Measurements from ENCODE around the gene FOXO3. TPM values are rescaled to one million over a fixed set of nuclear protein-coding genes. Genes with fewer than 3 reads are reported as not detected.

FOXO3 gene
- total RNA-seq, 6 experiments from 2014 or later: 21.1 to 28.9 (median 24.2) TPM

GRCh38 chr6:108690326-108691049, 129.8 kb downstream of the FOXO3 start:
- DNase-seq: peak; percentile 48
- Mint-ChIP-seq H3K9me3 (no peaks in the 10 kb centered on the region), H3K27me3 (ENCODE audit: insufficient read depth) (peaks cover 4% of the 10 kb centered on the region; the same call in 1 of the 2 replicates), H3K36me3 (ENCODE audit: low read depth) (peaks cover 22% of the 10 kb centered on the region), H3K4me3 (peak overlapping the region; percentile 10; the same call in 1 of the 2 replicates), H3K4me1 (ENCODE audit: low read depth) (peaks cover 55% of the 10 kb centered on the region), H3K27ac (peak overlapping the region; percentile 34; the same call in 1 of the 2 replicates)
- TF ChIP-seq CTCF (IDR thresholded peaks at IDR 0.05): no peak

- no peak for DNase-seq
- no peaks in the 10 kb centered on the region for H3K36me3 Mint-ChIP-seq (ENCODE audit: low read depth)
- no peaks in the 10 kb centered on the region for H3K9me3 Mint-ChIP-seq
- no peak overlapping the region for H3K4me3 Mint-ChIP-seq
- H3K27me3 Mint-ChIP-seq (ENCODE audit: insufficient read depth): peaks cover 1% of the 10 kb centered on the region
- no peak overlapping the region for H3K27ac Mint-ChIP-seq
- peaks cover 24% of the 10 kb centered on the region for H3K4me1 Mint-ChIP-seq (ENCODE audit: low read depth)
- no peak for TF ChIP-seq CTCF (IDR thresholded peaks at IDR 0.05)
Observed at GRCh38 chr6:108693430-108694154, 132.9 kb downstream of the FOXO3 start.

GRCh38 chr6:108694816-108695215, 134.1 kb downstream of the FOXO3 start:
- Mint-ChIP-seq H3K9me3 (no peaks in the 10 kb centered on the region), H3K27ac (no peak overlapping the region), H3K4me1 (ENCODE audit: low read depth) (peaks cover 12% of the 10 kb centered on the region), H3K4me3 (no peak overlapping the region), H3K27me3 (ENCODE audit: insufficient read depth) (peaks cover 1% of the 10 kb centered on the region), H3K36me3 (ENCODE audit: low read depth) (no peaks in the 10 kb centered on the region)
- no peak for DNase-seq
- TF ChIP-seq CTCF (IDR thresholded peaks at IDR 0.05): no peak

- H3K27ac Mint-ChIP-seq: no peak overlapping the region
- peaks cover 25% of the 10 kb centered on the region for H3K9me3 Mint-ChIP-seq
- H3K27me3 Mint-ChIP-seq (ENCODE audit: insufficient read depth): peaks cover 1% of the 10 kb centered on the region
- no peak for TF ChIP-seq CTCF (IDR thresholded peaks at IDR 0.05)
- H3K4me3 Mint-ChIP-seq: no peak overlapping the region
- peaks cover 28% of the 10 kb centered on the region for H3K36me3 Mint-ChIP-seq (ENCODE audit: low read depth)
- no peak for DNase-seq
- no peaks in the 10 kb centered on the region for H3K4me1 Mint-ChIP-seq (ENCODE audit: low read depth)
Observed at GRCh38 chr6:108697561-108698161, 136.9 kb downstream of the FOXO3 start.

- no peak for TF ChIP-seq CTCF (IDR thresholded peaks at IDR 0.05)
- Mint-ChIP-seq H3K27ac (no peak overlapping the region), H3K4me3 (no peak overlapping the region), H3K27me3 (ENCODE audit: insufficient read depth) (peaks cover 1% of the 10 kb centered on the region), H3K4me1 (ENCODE audit: low read depth) (no peaks in the 10 kb centered on the region), H3K36me3 (ENCODE audit: low read depth) (peaks cover 33% of the 10 kb centered on the region), H3K9me3 (peaks cover 36% of the 10 kb centered on the region)
- no peak for DNase-seq
Observed at GRCh38 chr6:108698593-108699289, 138.0 kb downstream of the FOXO3 start.
